ENCODE data around the gene LIF. TPM values are rescaled to one million over a fixed set of nuclear protein-coding genes. Genes with fewer than 3 reads are reported as not detected.

LIF gene
- total RNA-seq, 4 donors from 2014 or later: 0.19 to 4.8 (median 1.6) TPM

GRCh38 chr22:30244066-30244465 lies 2.5 kb downstream of the LIF start:
- H3K36me3 ChIP-seq: no peaks in the 10 kb centered on the region
- peaks cover 0 to 68% (median 10%) of the 10 kb centered on the region in 4 donors for H3K27me3 ChIP-seq
- intact Hi-C loops (cut with DNase I): no loop called here
- H3K4me3 ChIP-seq: no peak overlapping the region
- H3K9me3 ChIP-seq: no peaks in the 10 kb centered on the region
- 95% methylated on average over 10 of the region's 10 CpGs for WGBS
- TF ChIP-seq EP300 (IDR thresholded peaks at IDR 0.05) (no peak), CTCF (IDR thresholded peaks at IDR 0.05) (no peak), POLR2A (IDR thresholded peaks at IDR 0.05; ENCODE audit: low read depth) (no peak), POLR2AphosphoS5 (IDR thresholded peaks at IDR 0.05) (no peak)
- H3K4me1 ChIP-seq: peaks cover 14 to 33% (median 29%) of the 10 kb centered on the region in 4 donors
- DNase-seq (ENCODE audit: extremely low spot score): no peak
- H3K27ac ChIP-seq (replicated peaks in 1 of 4): no peak overlapping the region

- Histone ChIP-seq H3K4me1 (peaks cover 14 to 29% (median 25%) of the 10 kb centered on the region in 4 donors), H3K27ac (replicated peaks in 1 of 4) (no peak overlapping the region), H3K36me3 (no peaks in the 10 kb centered on the region), H3K4me3 (no peak overlapping the region), H3K27me3 (peaks cover 0 to 64% (median 10%) of the 10 kb centered on the region in 4 donors), H3K9me3 (no peaks in the 10 kb centered on the region)
- intact Hi-C loops (cut with DNase I): no loop called here
- TF ChIP-seq POLR2A (IDR thresholded peaks at IDR 0.05; ENCODE audit: low read depth) (no peak), EP300 (IDR thresholded peaks at IDR 0.05) (no peak), POLR2AphosphoS5 (IDR thresholded peaks at IDR 0.05) (no peak), CTCF (IDR thresholded peaks at IDR 0.05) (no peak)
- DNase-seq (ENCODE audit: extremely low spot score): no peak
- WGBS: 97% methylated on average over 21 of the region's 22 CpGs
These were observed 2.9 kb downstream of the LIF start for GRCh38 chr22:30243661-30244060.

GRCh38 chr22:30241576-30242371 lies 4.8 kb downstream of the LIF start:
- H3K27ac ChIP-seq (replicated peaks in 1 of 4): no peak overlapping the region
- H3K9me3 ChIP-seq: no peaks in the 10 kb centered on the region
- H3K4me3 ChIP-seq: no peak overlapping the region
- H3K27me3 ChIP-seq: peaks cover 0 to 45% (median 9%) of the 10 kb centered on the region in 4 donors
- 75% methylated on average over 12 of the region's 15 CpGs for WGBS
- H3K4me1 ChIP-seq: peaks cover 11 to 19% (median 17%) of the 10 kb centered on the region in 4 donors
- H3K36me3 ChIP-seq: no peaks in the 10 kb centered on the region
- no peak for DNase-seq (ENCODE audit: extremely low spot score)
- TF ChIP-seq EP300 (IDR thresholded peaks at IDR 0.05) (no peak), CTCF (IDR thresholded peaks at IDR 0.05) (no peak), POLR2AphosphoS5 (IDR thresholded peaks at IDR 0.05) (no peak), POLR2A (IDR thresholded peaks at IDR 0.05; ENCODE audit: low read depth) (no peak)
- intact Hi-C loops (cut with DNase I): no loop called here

- H3K27ac ChIP-seq (replicated peaks in 1 of 4): no peak overlapping the region
- H3K4me1 ChIP-seq: peaks cover 3 to 13% (median 11%) of the 10 kb centered on the region in 4 donors
- no peaks in the 10 kb centered on the region for H3K36me3 ChIP-seq
- no peak for DNase-seq (ENCODE audit: extremely low spot score)
- 79% methylated on average over 19 of the region's 24 CpGs for WGBS
- intact Hi-C loops (cut with DNase I): no loop called here
- no peak overlapping the region for H3K4me3 ChIP-seq
- H3K9me3 ChIP-seq: no peaks in the 10 kb centered on the region
- H3K27me3 ChIP-seq: peaks cover 0 to 35% (median 3%) of the 10 kb centered on the region in 4 donors
- TF ChIP-seq CTCF (IDR thresholded peaks at IDR 0.05) (no peak), POLR2A (IDR thresholded peaks at IDR 0.05; ENCODE audit: low read depth) (no peak), EP300 (IDR thresholded peaks at IDR 0.05) (no peak), POLR2AphosphoS5 (IDR thresholded peaks at IDR 0.05) (no peak)
These were observed 5.8 kb downstream of the LIF start for GRCh38 chr22:30240541-30241417.

Data from esophagus muscularis mucosa (tissue), 4 donors.